SK-N-SH (cell line): Measurements from ENCODE around the gene KMT2B. TPM values are rescaled to one million over a fixed set of nuclear protein-coding genes. Genes with fewer than 3 reads are reported as not detected.

Source experiments
- CTCF ChIA-PET: fragments of 300-600, 350-600 bp; formaldehyde crosslinking; extraction: SDS; loops from one replicate; lab custom pipeline; 2021; lab: Yijun Ruan, JAX
- POLR2A ChIA-PET: fragments of 350-600 bp; sonication (Branson Sonifier 250); formaldehyde crosslinking; extraction: SDS; loops from one replicate; lab custom pipeline; 2020; ENCODE audit warnings: antibody characterized with exemption, inconsistent platforms; lab: Yijun Ruan, JAX
- DNase-seq: peaks from one replicate; pipeline ENCODE4 v3.0.0; 2012
- H2AFZ ChIP-seq: fragments of 200-600 bp; sonication (generic); 2 replicates; pipeline ENCODE4 v1.8.1; 2016; ENCODE audit warnings: antibody characterized with exemption, mild to moderate bottlenecking, low read depth
- H3F3A ChIP-seq: fragments of 200-600 bp; sonication (generic); replicated peaks from 2 replicates; pipeline ENCODE3; 2016; ENCODE audit warnings: antibody characterized with exemption, mild to moderate bottlenecking; ENCODE audit not compliant: insufficient read depth
- H3K27ac ChIP-seq, 2 experiments: fragments of 200-500 bp in 1 of 2; fragments of 200-600 bp in 1 of 2; sonication (Bioruptor generic) in 1 of 2; sonication (generic), shearing (Covaris generic) in 1 of 2; 2 replicates each; pipeline versions ENCODE4 v1.5.1 to v1.6.1; 2014 to 2016; ENCODE audit warnings: low read depth in 2 of 2, inconsistent platforms in 1 of 2, low read length in 1 of 2, mild to moderate bottlenecking in 1 of 2, mixed read lengths in 1 of 2
- H3K27me3 ChIP-seq: fragments of 200-600 bp; sonication (generic), shearing (Covaris generic); 2 replicates; pipeline ENCODE4 v1.6.1; 2016; ENCODE audit warnings: mixed run types; ENCODE audit not compliant: insufficient read depth
- H3K36me3 ChIP-seq, 2 experiments: fragments of 200-500 bp in 1 of 2; fragments of 200-600 bp in 1 of 2; sonication (Bioruptor generic) in 1 of 2; sonication (generic) in 1 of 2; replicated peaks in 1 of 2; 2 replicates each; pipeline versions ENCODE3 to v1.5.1; 2014 to 2016; ENCODE audit warnings: low read length in 1 of 2, mild to moderate bottlenecking in 1 of 2; ENCODE audit not compliant: insufficient read depth in 2 of 2, control insufficient read depth in 1 of 2
- H3K4me1 ChIP-seq, 2 experiments: fragments of 200-500 bp in 1 of 2; fragments of 200-600 bp in 1 of 2; sonication (Bioruptor generic) in 1 of 2; sonication (generic), shearing (Covaris generic) in 1 of 2; 2 replicates each; pipeline versions ENCODE4 v1.5.1 to v1.6.1; 2014 to 2016; ENCODE audit warnings: low read depth in 1 of 2, low read length in 1 of 2, mixed run types in 1 of 2; ENCODE audit not compliant: insufficient read depth in 2 of 2, control insufficient read depth in 1 of 2
- H3K4me2 ChIP-seq: fragments of 200-600 bp; sonication (generic), shearing (Covaris generic); 2 replicates; pipeline ENCODE4 v1.6.1; 2017; ENCODE audit warnings: mixed run types
- H3K4me3 ChIP-seq, 2 experiments: fragments of 200-500 bp in 1 of 2; fragments of 200-600 bp in 1 of 2; sonication (Bioruptor generic) in 1 of 2; sonication (generic), shearing (Covaris generic) in 1 of 2; 2 replicates each; pipeline versions ENCODE4 v1.5.1 to v1.8.1; 2014 to 2016; ENCODE audit warnings: low read depth in 2 of 2, inconsistent platforms in 1 of 2, low read length in 1 of 2, mild to moderate bottlenecking in 1 of 2, mixed read lengths in 1 of 2, moderate library complexity in 1 of 2
- H3K79me2 ChIP-seq: fragments of 200-600 bp; sonication (generic); 2 replicates; pipeline ENCODE4 v1.8.1; 2017; ENCODE audit warnings: mild to moderate bottlenecking; ENCODE audit not compliant: insufficient read depth
- H3K9ac ChIP-seq: fragments of 200-600 bp; sonication (generic); 2 replicates; pipeline ENCODE4 v1.6.1; 2017; ENCODE audit warnings: mixed run types
- H3K9me2 ChIP-seq: fragments of 200-600 bp; sonication (generic); 2 replicates; pipeline ENCODE4 v1.6.1; 2017; ENCODE audit warnings: mixed run types
- H3K9me3 ChIP-seq: fragments of 200-600 bp; sonication (generic); 2 replicates; pipeline ENCODE4 v1.6.1; 2017; ENCODE audit warnings: mixed run types, mild to moderate bottlenecking, moderate library complexity
- H4K20me1 ChIP-seq: fragments of 200-600 bp; sonication (generic); 2 replicates; pipeline ENCODE4 v1.6.1; 2017; ENCODE audit warnings: mild to moderate bottlenecking, mixed run types; ENCODE audit not compliant: insufficient read depth
- CHD2 ChIP-seq: fragments of 150-350 bp; IDR thresholded peaks from 2 replicates; pipeline ENCODE4 v1.6.1; 2018; ENCODE audit warnings: low read length; ENCODE audit not compliant: partially characterized antibody
- CTCF ChIP-seq: fragments of 200-600 bp; sonication (generic); IDR thresholded peaks from 2 replicates; pipeline ENCODE4 v1.6.1; 2017; ENCODE audit warnings: antibody characterized with exemption, mild to moderate bottlenecking, moderate library complexity
- ELF1 ChIP-seq: IDR thresholded peaks from 2 replicates; pipeline ENCODE4 v1.4.0; 2012
- EZH2phosphoT487 ChIP-seq: fragments of 200-600 bp; sonication (generic); IDR thresholded peaks from 2 replicates; pipeline ENCODE4 v1.6.1; 2017; ENCODE audit warnings: low read depth, mixed run types, mild to moderate bottlenecking, antibody characterized with exemption, moderate library complexity, borderline replicate concordance
- FOSL2 ChIP-seq: IDR thresholded peaks from 2 replicates; pipeline ENCODE4 v1.4.0; 2012; ENCODE audit warnings: low read depth, mild to moderate bottlenecking, moderate library complexity, borderline replicate concordance
- FOXJ3 ChIP-seq: sonication (generic); formaldehyde crosslinking; IDR thresholded peaks from 2 replicates; pipeline ENCODE4 v1.5.1; 2020; ENCODE audit warnings: mild to moderate bottlenecking, missing genetic modification reagents
- GABPA ChIP-seq: IDR thresholded peaks from 2 replicates; pipeline ENCODE4 v1.4.0; 2012; ENCODE audit warnings: low read depth, mild to moderate bottlenecking
- GATA2 ChIP-seq: sonication (generic); formaldehyde crosslinking; IDR thresholded peaks from 2 replicates; pipeline ENCODE4 v1.5.0; 2020; ENCODE audit warnings: mild to moderate bottlenecking, missing genetic modification reagents
- IRF3 ChIP-seq: fragments of 150-350 bp; IDR thresholded peaks from 2 replicates; pipeline ENCODE4 v1.6.1; 2016; ENCODE audit warnings: mild to moderate bottlenecking, low read depth, low read length
- JUND ChIP-seq: IDR thresholded peaks from 2 replicates; pipeline ENCODE4 v1.4.0; 2012
- MAX ChIP-seq: IDR thresholded peaks from 2 replicates; pipeline ENCODE4 v1.4.0; 2012; ENCODE audit warnings: low read depth
- MEF2A ChIP-seq: IDR thresholded peaks from 2 replicates; pipeline ENCODE4 v1.4.0; 2012; ENCODE audit warnings: low read depth, borderline replicate concordance
- POLR2AphosphoS5 ChIP-seq: IDR thresholded peaks from 2 replicates; pipeline ENCODE4 v1.6.1; 2012; ENCODE audit warnings: low read depth, low read length
- RAD21 ChIP-seq: IDR thresholded peaks from 2 replicates; pipeline ENCODE4 v1.6.1; 2012; ENCODE audit warnings: mild to moderate bottlenecking, low read length
- SIN3A ChIP-seq: IDR thresholded peaks from 2 replicates; pipeline ENCODE4 v1.6.1; 2012; ENCODE audit warnings: low read depth, mild to moderate bottlenecking, low read length, moderate library complexity, borderline replicate concordance
- SMC3 ChIP-seq: IDR thresholded peaks from 2 replicates; pipeline ENCODE4 v1.6.1; 2012; ENCODE audit warnings: low read depth, low read length, improper control_type of control experiment
- TEAD4 ChIP-seq: IDR thresholded peaks from 2 replicates; pipeline ENCODE4 v1.4.0; 2012; ENCODE audit warnings: mild to moderate bottlenecking, borderline replicate concordance; ENCODE audit not compliant: insufficient read depth
- YY1 ChIP-seq: IDR thresholded peaks from 2 replicates; pipeline ENCODE4 v1.4.0; 2012; ENCODE audit warnings: low read depth, mild to moderate bottlenecking
- WGBS: methylation state at CpG from one replicate; pipeline ENCODE4 v1.1.6; 2017; ENCODE audit warnings: low lambda C conversion rate; 5-methylcytosine and 5-hydroxymethylcytosine counted together
- polyA plus RNA-seq, 3 experiments: library from polyadenylated mRNA; depleted of rRNA; stranded (reverse); fragments of >200 nt; gene quantifications; 2 replicates each; pipeline ENCODE4 v1.2.3, GENCODE V29; 2012
- TF ChIP-seq, protein P1 (sequence below): IDR thresholded peaks from 2 replicates; pipeline ENCODE4 v1.6.1; 2012; ENCODE audit warnings: mild to moderate bottlenecking, low read depth, low read length, moderate library complexity
- TF ChIP-seq, protein P2 (sequence below): IDR thresholded peaks from 2 replicates; pipeline ENCODE4 v1.4.0; 2012; ENCODE audit warnings: low read depth, borderline replicate concordance

KMT2B gene
- polyA plus RNA-seq, 1 of the 3 experiments (the other 2 are of a cell fraction): 29.2 TPM

- Histone ChIP-seq H3K4me2 (no peak overlapping the region), H3K9me3 (no peaks in the 10 kb centered on the region), H3K36me3 (peaks cover 14 to 87% of the 10 kb centered on the region in 2 experiments), H2AFZ (no peak overlapping the region), H3K4me1 (no peaks in the 10 kb centered on the region), H3K9ac (no peak overlapping the region), H4K20me1 (no peaks in the 10 kb centered on the region), H3K9me2 (no peaks in the 10 kb centered on the region), H3K79me2 (no peaks in the 10 kb centered on the region), H3K27ac (no peak overlapping the region), H3F3A (no peaks in the 10 kb centered on the region), H3K4me3 (no peak overlapping the region), H3K27me3 (no peaks in the 10 kb centered on the region)
- 94% methylated on average over 5 of the region's 11 CpGs for WGBS
- CTCF ChIA-PET: no interaction called here
- DNase-seq: no peak
- no peak for TF ChIP-seq YY1
- TF ChIP-seq JUND: no peak
- POLR2A ChIA-PET: interaction anchor here (1.6 kb wide), 1 partner anchor 11 kb away, joined by 7 read pairs; no protein-coding TSS in a partner anchor
Measured at GRCh38 chr19:35729763-35730162, 12.0 kb downstream of the KMT2B start.

GRCh38 chr19:35730326-35730725, 12.5 kb downstream of the KMT2B start:
- ChIA-PET POLR2A (interaction anchor here (0.6 to 1.6 kb wide), 2 partner anchors 10 to 266 kb away, joined by 3 to 7 read pairs; no protein-coding TSS in a partner anchor), CTCF (no interaction called here)
- H3K4me3 ChIP-seq: no peak overlapping the region
- no peaks in the 10 kb centered on the region for H4K20me1 ChIP-seq
- no peaks in the 10 kb centered on the region for H3K9me2 ChIP-seq
- 96% methylated on average over 17 of the region's 18 CpGs for WGBS
- no peak overlapping the region for H2AFZ ChIP-seq
- H3K27me3 ChIP-seq: no peaks in the 10 kb centered on the region
- no peaks in the 10 kb centered on the region for H3K9me3 ChIP-seq
- no peaks in the 10 kb centered on the region for H3F3A ChIP-seq
- no peak overlapping the region for H3K4me2 ChIP-seq
- H3K9ac ChIP-seq: no peak overlapping the region
- DNase-seq: no peak
- no peak overlapping the region for H3K27ac ChIP-seq
- no peaks in the 10 kb centered on the region for H3K79me2 ChIP-seq
- no peaks in the 10 kb centered on the region for H3K4me1 ChIP-seq
- H3K36me3 ChIP-seq: peaks cover 14 to 83% of the 10 kb centered on the region in 2 experiments
- no peak for TF ChIP-seq GABPA
- TF ChIP-seq, protein P1, sequence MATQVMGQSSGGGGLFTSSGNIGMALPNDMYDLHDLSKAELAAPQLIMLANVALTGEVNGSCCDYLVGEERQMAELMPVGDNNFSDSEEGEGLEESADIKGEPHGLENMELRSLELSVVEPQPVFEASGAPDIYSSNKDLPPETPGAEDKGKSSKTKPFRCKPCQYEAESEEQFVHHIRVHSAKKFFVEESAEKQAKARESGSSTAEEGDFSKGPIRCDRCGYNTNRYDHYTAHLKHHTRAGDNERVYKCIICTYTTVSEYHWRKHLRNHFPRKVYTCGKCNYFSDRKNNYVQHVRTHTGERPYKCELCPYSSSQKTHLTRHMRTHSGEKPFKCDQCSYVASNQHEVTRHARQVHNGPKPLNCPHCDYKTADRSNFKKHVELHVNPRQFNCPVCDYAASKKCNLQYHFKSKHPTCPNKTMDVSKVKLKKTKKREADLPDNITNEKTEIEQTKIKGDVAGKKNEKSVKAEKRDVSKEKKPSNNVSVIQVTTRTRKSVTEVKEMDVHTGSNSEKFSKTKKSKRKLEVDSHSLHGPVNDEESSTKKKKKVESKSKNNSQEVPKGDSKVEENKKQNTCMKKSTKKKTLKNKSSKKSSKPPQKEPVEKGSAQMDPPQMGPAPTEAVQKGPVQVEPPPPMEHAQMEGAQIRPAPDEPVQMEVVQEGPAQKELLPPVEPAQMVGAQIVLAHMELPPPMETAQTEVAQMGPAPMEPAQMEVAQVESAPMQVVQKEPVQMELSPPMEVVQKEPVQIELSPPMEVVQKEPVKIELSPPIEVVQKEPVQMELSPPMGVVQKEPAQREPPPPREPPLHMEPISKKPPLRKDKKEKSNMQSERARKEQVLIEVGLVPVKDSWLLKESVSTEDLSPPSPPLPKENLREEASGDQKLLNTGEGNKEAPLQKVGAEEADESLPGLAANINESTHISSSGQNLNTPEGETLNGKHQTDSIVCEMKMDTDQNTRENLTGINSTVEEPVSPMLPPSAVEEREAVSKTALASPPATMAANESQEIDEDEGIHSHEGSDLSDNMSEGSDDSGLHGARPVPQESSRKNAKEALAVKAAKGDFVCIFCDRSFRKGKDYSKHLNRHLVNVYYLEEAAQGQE: no peak
- TF ChIP-seq, protein P2, sequence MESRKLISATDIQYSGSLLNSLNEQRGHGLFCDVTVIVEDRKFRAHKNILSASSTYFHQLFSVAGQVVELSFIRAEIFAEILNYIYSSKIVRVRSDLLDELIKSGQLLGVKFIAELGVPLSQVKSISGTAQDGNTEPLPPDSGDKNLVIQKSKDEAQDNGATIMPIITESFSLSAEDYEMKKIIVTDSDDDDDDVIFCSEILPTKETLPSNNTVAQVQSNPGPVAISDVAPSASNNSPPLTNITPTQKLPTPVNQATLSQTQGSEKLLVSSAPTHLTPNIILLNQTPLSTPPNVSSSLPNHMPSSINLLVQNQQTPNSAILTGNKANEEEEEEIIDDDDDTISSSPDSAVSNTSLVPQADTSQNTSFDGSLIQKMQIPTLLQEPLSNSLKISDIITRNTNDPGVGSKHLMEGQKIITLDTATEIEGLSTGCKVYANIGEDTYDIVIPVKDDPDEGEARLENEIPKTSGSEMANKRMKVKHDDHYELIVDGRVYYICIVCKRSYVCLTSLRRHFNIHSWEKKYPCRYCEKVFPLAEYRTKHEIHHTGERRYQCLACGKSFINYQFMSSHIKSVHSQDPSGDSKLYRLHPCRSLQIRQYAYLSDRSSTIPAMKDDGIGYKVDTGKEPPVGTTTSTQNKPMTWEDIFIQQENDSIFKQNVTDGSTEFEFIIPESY: no peak
- no peak for TF ChIP-seq CHD2
- TF ChIP-seq EZH2phosphoT487: no peak
- no peak for TF ChIP-seq GATA2 (CRISPR knock-in tag)
- no peak for TF ChIP-seq MEF2A
- no peak for TF ChIP-seq SMC3
- no peak for TF ChIP-seq RAD21
- TF ChIP-seq ELF1: no peak
- no peak for TF ChIP-seq MAX
- TF ChIP-seq CTCF: no peak
- TF ChIP-seq IRF3: no peak
- no peak for TF ChIP-seq FOXJ3 (CRISPR knock-in tag)
- TF ChIP-seq POLR2AphosphoS5: no peak
- TF ChIP-seq SIN3A: no peak
- TF ChIP-seq FOSL2: no peak
- TF ChIP-seq TEAD4: no peak
